Neutrophil (primary cell): ENCODE measurements around the gene NOD1.

Experiments
- H3K27ac ChIP-seq: fragments of 200-600 bp; sonication (generic); 2 replicates; pipeline ENCODE4 v1.5.1; 2016; ENCODE audit warnings: mild to moderate bottlenecking, moderate library complexity
- H3K27me3 ChIP-seq: fragments of 200-600 bp; sonication (generic); 2 replicates; pipeline ENCODE4 v1.6.0; 2016; ENCODE audit warnings: mild to moderate bottlenecking
- H3K36me3 ChIP-seq: fragments of 200-600 bp; sonication (generic); 2 replicates; pipeline ENCODE4 v1.5.1; 2017
- H3K4me1 ChIP-seq, 2 experiments: fragments of 200-600 bp in 1 of 2; sonication (generic) in 1 of 2; 1 replicate in 1 of 2; 2 replicates in 1 of 2; pipeline versions ENCODE4 v1.5.1 to v1.6.1; 2013 to 2016; ENCODE audit warnings: low read depth in 1 of 2, low read length in 1 of 2, mild to moderate bottlenecking in 1 of 2, moderate library complexity in 1 of 2; ENCODE audit not compliant: control insufficient read depth in 1 of 2, insufficient read depth in 1 of 2
- H3K4me3 ChIP-seq, 2 experiments: fragments of 200-600 bp in 1 of 2; sonication (generic) in 1 of 2; 1 replicate in 1 of 2; 2 replicates in 1 of 2; pipeline ENCODE4 v1.5.1; 2013 to 2016; ENCODE audit warnings: low read depth in 1 of 2, low read length in 1 of 2, mild to moderate bottlenecking in 1 of 2, moderate library complexity in 1 of 2
- H3K9me3 ChIP-seq: fragments of 200-600 bp; sonication (generic); 2 replicates; pipeline ENCODE4 v1.5.1; 2016
- TF ChIP-seq, protein P1 (sequence below): fragments of 200-600 bp; sonication (generic); IDR thresholded peaks from 2 replicates; pipeline ENCODE4 v1.5.1; 2016; ENCODE audit warnings: antibody characterized with exemption

The NOD1 gene

DNA sequence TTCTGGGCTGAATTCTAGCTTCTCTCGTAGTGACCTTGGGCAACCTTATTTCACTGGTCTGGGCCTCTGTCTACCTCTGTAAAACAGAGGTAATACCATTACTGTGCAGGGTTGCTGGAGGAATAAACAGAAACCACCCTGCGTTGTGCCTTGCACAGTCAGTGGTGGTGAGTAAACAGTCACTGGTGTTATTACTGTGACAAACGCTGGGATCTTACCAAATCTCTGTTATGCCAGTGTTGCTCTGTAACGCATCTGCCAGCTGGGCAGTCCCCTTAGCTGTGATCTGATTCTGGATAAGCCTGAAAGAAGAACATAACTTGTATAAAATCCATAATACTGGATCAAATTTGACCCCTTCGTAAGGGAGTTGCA is 49.4 kb downstream of the NOD1 start:
- H3K4me3 ChIP-seq, result peak overlapping the region in 1 of 2 experiments; percentile 22
- no peaks in the 10 kb centered on the region for H3K27me3 ChIP-seq
- no peaks in the 10 kb centered on the region for H3K9me3 ChIP-seq
- H3K36me3 ChIP-seq, result no peaks in the 10 kb centered on the region
- TF ChIP-seq, protein P1, sequence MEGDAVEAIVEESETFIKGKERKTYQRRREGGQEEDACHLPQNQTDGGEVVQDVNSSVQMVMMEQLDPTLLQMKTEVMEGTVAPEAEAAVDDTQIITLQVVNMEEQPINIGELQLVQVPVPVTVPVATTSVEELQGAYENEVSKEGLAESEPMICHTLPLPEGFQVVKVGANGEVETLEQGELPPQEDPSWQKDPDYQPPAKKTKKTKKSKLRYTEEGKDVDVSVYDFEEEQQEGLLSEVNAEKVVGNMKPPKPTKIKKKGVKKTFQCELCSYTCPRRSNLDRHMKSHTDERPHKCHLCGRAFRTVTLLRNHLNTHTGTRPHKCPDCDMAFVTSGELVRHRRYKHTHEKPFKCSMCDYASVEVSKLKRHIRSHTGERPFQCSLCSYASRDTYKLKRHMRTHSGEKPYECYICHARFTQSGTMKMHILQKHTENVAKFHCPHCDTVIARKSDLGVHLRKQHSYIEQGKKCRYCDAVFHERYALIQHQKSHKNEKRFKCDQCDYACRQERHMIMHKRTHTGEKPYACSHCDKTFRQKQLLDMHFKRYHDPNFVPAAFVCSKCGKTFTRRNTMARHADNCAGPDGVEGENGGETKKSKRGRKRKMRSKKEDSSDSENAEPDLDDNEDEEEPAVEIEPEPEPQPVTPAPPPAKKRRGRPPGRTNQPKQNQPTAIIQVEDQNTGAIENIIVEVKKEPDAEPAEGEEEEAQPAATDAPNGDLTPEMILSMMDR, result no peak
- H3K27ac ChIP-seq, result peak overlapping the region; percentile 80
- H3K4me1 ChIP-seq, result peaks cover 66 to 82% of the 10 kb centered on the region in 2 experiments

DNA sequence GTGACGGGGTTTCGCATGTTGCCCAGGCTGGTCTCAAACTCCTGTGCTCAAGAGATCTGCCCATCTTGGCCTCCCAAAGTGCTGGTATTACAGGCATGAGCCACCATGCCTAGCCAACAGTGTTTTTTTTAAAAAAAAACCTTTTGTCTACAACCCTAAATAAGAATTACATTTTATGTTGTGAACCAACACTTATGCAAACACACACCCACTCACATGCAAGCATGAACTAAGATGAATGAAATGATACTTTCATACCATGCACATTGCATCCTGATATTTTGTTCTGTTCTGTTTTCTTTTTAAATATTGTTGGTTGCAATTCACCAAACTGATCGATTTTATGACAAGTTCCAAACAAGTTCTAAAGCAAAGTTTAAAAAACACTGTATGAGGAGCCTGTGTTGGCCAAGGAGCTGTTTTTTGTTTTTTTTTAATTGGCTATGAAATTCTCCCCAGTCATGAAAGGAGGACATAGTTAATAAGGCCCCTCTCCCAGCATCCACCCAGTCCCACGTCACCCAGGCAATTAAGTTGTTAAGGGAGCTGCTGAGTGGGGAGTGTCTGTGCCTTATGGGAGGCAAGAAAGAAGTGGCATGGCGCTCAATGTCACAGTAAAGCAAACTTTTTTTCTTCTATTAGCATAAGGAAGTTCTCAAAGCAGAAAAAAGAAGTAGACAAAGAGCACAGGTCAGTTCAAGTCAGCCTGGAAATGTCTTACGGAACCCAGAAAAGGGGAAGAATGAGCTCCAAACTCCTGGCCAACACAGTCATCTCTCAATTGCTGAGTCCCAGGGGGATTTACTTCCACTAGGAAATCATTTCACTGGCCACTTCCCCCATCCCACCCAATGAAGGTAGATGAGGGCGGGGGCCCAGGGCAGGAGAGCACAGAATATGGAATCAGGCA is 50.1 kb downstream of the NOD1 start:
- no peaks in the 10 kb centered on the region for H3K36me3 ChIP-seq
- no peaks in the 10 kb centered on the region for H3K9me3 ChIP-seq
- peak overlapping the region in 1 of 2 experiments; percentile 22 for H3K4me3 ChIP-seq
- TF ChIP-seq, protein P1, result peak; percentile 6
- peaks cover 68 to 82% of the 10 kb centered on the region in 2 experiments for H3K4me1 ChIP-seq
- H3K27ac ChIP-seq, result peak overlapping the region; percentile 80
- H3K27me3 ChIP-seq, result no peaks in the 10 kb centered on the region

DNA sequence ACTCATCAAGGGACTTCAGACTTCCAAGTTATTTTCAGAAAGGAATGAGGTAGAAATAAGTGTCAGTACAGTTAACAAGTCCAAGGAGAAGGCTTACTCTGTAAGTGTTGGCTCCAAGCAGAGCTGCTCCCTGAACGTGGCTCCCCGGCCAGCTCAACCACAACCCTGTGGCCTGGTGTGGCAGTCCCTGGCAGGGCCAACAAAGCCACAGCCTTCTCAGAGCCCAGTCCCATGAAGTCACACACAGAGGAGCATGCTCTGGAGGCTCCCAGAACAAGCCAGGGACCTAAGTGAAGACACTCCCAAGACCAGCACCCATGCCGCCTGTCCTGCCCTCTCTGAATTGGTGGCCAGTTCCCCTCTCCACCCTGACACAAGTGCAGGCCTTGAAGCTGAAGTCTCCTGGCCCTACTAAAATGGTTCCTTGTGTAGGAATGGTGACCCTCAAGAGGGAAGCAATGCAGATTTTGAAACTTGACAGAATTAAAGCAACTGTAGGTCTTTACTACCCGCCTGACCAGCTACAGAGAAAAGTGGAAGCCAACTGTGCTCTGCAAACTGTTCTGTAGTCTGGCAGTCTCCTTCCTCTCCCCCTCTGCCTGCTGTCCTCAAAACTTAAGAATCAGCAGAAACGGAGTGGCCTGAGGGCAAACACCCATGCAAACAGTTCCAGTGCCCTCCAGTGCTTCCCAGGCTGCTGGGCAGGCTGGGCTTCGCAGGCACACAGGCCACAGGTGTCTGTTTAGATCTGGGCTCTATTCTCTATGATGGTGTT is 51.1 kb downstream of the NOD1 start:
- H3K27me3 ChIP-seq, result no peaks in the 10 kb centered on the region
- H3K36me3 ChIP-seq, result no peaks in the 10 kb centered on the region
- H3K27ac ChIP-seq, result peak overlapping the region; percentile 80
- TF ChIP-seq, protein P1, result no peak
- H3K4me1 ChIP-seq, result peaks cover 58 to 73% of the 10 kb centered on the region in 2 experiments
- no peak overlapping the region for H3K4me3 ChIP-seq
- no peaks in the 10 kb centered on the region for H3K9me3 ChIP-seq

DNA sequence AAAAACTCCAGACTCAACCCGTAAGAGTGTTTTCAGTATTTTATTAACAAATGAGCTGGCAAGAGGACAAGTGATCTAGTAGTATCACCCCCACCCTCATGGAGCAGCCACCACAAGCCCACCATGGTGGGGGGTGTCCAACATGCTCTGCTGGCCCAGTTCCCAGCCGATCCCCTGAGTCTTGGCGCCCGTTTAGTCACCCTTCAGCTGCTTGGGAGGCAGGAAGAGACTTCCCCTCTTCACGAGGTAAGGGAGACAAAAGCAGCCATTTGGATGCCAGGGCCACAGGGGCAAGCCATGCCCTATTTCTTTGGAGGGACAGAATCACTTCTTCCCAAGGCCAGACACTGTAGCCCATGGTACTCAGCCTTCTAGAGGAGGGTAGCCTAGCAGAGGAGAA is 54.1 kb downstream of the NOD1 start:
- Histone ChIP-seq H3K9me3 (no peaks in the 10 kb centered on the region), H3K27ac (peak overlapping the region; percentile 43), H3K4me3 (no peak overlapping the region), H3K4me1 (peaks cover 30 to 45% of the 10 kb centered on the region in 2 experiments), H3K36me3 (no peaks in the 10 kb centered on the region), H3K27me3 (no peaks in the 10 kb centered on the region)
- TF ChIP-seq, protein P1, result no peak

DNA sequence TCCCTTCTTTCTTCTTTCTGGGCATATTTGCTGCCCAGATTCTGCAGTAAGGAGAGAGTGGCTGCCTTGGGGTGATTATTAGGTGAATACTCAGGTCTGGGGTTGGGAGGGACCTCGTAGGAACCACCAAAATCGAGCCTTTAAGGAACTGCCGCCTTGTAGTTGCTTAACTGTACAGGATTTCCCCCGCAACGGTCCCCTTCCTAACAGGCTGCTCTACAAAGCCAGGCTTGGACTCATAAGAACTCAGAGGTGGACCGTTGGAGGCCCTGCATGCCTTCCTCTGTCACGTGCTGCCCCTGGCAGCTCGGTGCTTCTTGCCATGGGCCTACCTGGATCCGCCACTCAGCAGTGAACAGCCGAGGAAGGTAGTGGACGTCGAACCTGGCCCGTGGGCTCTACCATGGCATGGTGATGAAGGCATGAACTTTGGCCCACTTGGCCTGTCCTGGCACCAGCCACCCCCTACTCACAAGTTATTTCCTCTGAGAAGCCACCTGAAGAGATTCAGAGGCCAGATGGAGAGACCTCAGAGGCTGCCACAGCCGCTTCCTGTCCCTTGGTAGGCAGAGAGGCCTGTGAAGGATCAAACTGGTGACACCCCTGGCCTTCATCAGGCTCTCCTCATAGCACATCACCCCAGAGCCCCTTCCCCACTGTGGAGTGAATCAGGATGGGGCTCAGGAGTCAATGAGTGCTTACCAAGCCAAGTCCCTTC is 54.6 kb downstream of the NOD1 start:
- Histone ChIP-seq H3K4me1 (peaks cover 25 to 39% of the 10 kb centered on the region in 2 experiments), H3K9me3 (no peaks in the 10 kb centered on the region), H3K4me3 (no peak overlapping the region), H3K36me3 (no peaks in the 10 kb centered on the region), H3K27me3 (no peaks in the 10 kb centered on the region), H3K27ac (peak overlapping the region; percentile 43)
- TF ChIP-seq, protein P1, result no peak
